BLaER1 treated with 17β-estradiol and CSF1 and Interleukin-3, amounts not matched to agents 10 nM and 100 nM (cell line): ENCODE data around the gene MIPOL1.

ENCODE experiments used
- H3K27ac ChIP-seq, 11 experiments: shearing (Covaris generic); formaldehyde crosslinking; 2 replicates each; pipeline ENCODE4 v1.8.1; 2022
- H3K27me3 ChIP-seq, 11 experiments: shearing (Covaris generic); formaldehyde crosslinking; 2 replicates each; pipeline ENCODE4 v1.8.1; 2022
- H3K36me3 ChIP-seq, 11 experiments: shearing (Covaris generic); formaldehyde crosslinking; 2 replicates each; pipeline ENCODE4 v1.8.1; 2022
- H3K4me1 ChIP-seq, 10 experiments: shearing (Covaris generic); formaldehyde crosslinking; 2 replicates each; pipeline ENCODE4 v1.8.1; 2022
- H3K4me2 ChIP-seq, 11 experiments: shearing (Covaris generic); formaldehyde crosslinking; 2 replicates each; pipeline ENCODE4 v1.8.1; 2022
- H3K4me3 ChIP-seq, 10 experiments: shearing (Covaris generic); formaldehyde crosslinking; 2 replicates each; pipeline ENCODE4 v1.8.1; 2022
- H3K9ac ChIP-seq, 11 experiments: shearing (Covaris generic); formaldehyde crosslinking; 2 replicates each; pipeline ENCODE4 v1.8.1; 2022
- H3K9me3 ChIP-seq, 11 experiments: shearing (Covaris generic); formaldehyde crosslinking; replicated peaks in 1 of 11; 2 replicates each; pipeline ENCODE4 v1.8.1; 2022
- H4K20me1 ChIP-seq, 11 experiments: shearing (Covaris generic); formaldehyde crosslinking; 2 replicates each; pipeline ENCODE4 v1.8.1; 2022
- Cebpa-rat ChIP-seq, 11 experiments: shearing (Covaris generic); IDR thresholded peaks; 2 replicates each; pipeline ENCODE4 v1.8.1; 2022

MIPOL1 gene

GRCh38 chr14:37263656-37264236 lies 66.0 kb downstream of the MIPOL1 start:
- TF ChIP-seq Cebpa-rat (IDR thresholded peaks at IDR 0.05): no peak
- no peaks in the 10 kb centered on the region for H3K27me3 ChIP-seq
- no peak overlapping the region for H3K9ac ChIP-seq
- H3K27ac ChIP-seq: no peak overlapping the region
- H3K9me3 ChIP-seq: no peaks in the 10 kb centered on the region
- H3K36me3 ChIP-seq: no peaks in the 10 kb centered on the region
- no peak overlapping the region for H3K4me3 ChIP-seq
- peaks cover 0 to 5% (median 0%) of the 10 kb centered on the region in 10 experiments; a peak in 3 of 20 replicates for H3K4me1 ChIP-seq
- no peaks in the 10 kb centered on the region for H4K20me1 ChIP-seq
- H3K4me2 ChIP-seq: no peak overlapping the region

- Histone ChIP-seq H3K9me3 (no peaks in the 10 kb centered on the region), H3K4me2 (no peak overlapping the region), H3K4me3 (no peak overlapping the region), H3K9ac (no peak overlapping the region), H3K27ac (no peak overlapping the region), H4K20me1 (no peaks in the 10 kb centered on the region), H3K4me1 (no peaks in the 10 kb centered on the region), H3K27me3 (no peaks in the 10 kb centered on the region), H3K36me3 (no peaks in the 10 kb centered on the region)
- TF ChIP-seq Cebpa-rat (IDR thresholded peaks at IDR 0.05): no peak
These were observed 71.1 kb downstream of the MIPOL1 start for GRCh38 chr14:37268788-37269187.

GRCh38 chr14:37270629-37271028 lies 72.9 kb downstream of the MIPOL1 start:
- H3K9ac ChIP-seq: no peak overlapping the region
- no peaks in the 10 kb centered on the region for H3K4me1 ChIP-seq
- H3K4me2 ChIP-seq: no peak overlapping the region
- no peaks in the 10 kb centered on the region for H3K36me3 ChIP-seq
- no peak overlapping the region for H3K27ac ChIP-seq
- H4K20me1 ChIP-seq: no peaks in the 10 kb centered on the region
- no peak for TF ChIP-seq Cebpa-rat (IDR thresholded peaks at IDR 0.05)
- H3K27me3 ChIP-seq: no peaks in the 10 kb centered on the region
- H3K4me3 ChIP-seq: no peak overlapping the region
- H3K9me3 ChIP-seq: no peaks in the 10 kb centered on the region

- H3K9me3 ChIP-seq: no peaks in the 10 kb centered on the region
- TF ChIP-seq Cebpa-rat (IDR thresholded peaks at IDR 0.05): no peak
- H3K9ac ChIP-seq: no peak overlapping the region
- H3K27me3 ChIP-seq: no peaks in the 10 kb centered on the region
- no peaks in the 10 kb centered on the region for H4K20me1 ChIP-seq
- no peak overlapping the region for H3K4me2 ChIP-seq
- no peaks in the 10 kb centered on the region for H3K36me3 ChIP-seq
- H3K4me3 ChIP-seq: no peak overlapping the region
- no peak overlapping the region for H3K27ac ChIP-seq
- H3K4me1 ChIP-seq: no peaks in the 10 kb centered on the region
These were observed 74.8 kb downstream of the MIPOL1 start for GRCh38 chr14:37272569-37272968.

GRCh38 chr14:37274652-37275051 lies 76.9 kb downstream of the MIPOL1 start:
- Histone ChIP-seq H3K36me3 (no peaks in the 10 kb centered on the region), H3K4me2 (no peak overlapping the region), H3K27me3 (no peaks in the 10 kb centered on the region), H3K27ac (no peak overlapping the region), H3K9me3 (no peaks in the 10 kb centered on the region), H4K20me1 (no peaks in the 10 kb centered on the region), H3K9ac (no peak overlapping the region), H3K4me3 (no peak overlapping the region), H3K4me1 (no peaks in the 10 kb centered on the region)
- no peak for TF ChIP-seq Cebpa-rat (IDR thresholded peaks at IDR 0.05)

GRCh38 chr14:37275963-37276362 lies 78.2 kb downstream of the MIPOL1 start:
- H4K20me1 ChIP-seq: no peaks in the 10 kb centered on the region
- H3K36me3 ChIP-seq: no peaks in the 10 kb centered on the region
- no peak overlapping the region for H3K9ac ChIP-seq
- TF ChIP-seq Cebpa-rat (IDR thresholded peaks at IDR 0.05): no peak
- no peaks in the 10 kb centered on the region for H3K27me3 ChIP-seq
- no peak overlapping the region for H3K4me2 ChIP-seq
- H3K4me3 ChIP-seq: no peak overlapping the region
- no peaks in the 10 kb centered on the region for H3K9me3 ChIP-seq
- H3K27ac ChIP-seq: no peak overlapping the region
- no peaks in the 10 kb centered on the region for H3K4me1 ChIP-seq

GRCh38 chr14:37278636-37279538 lies 81.2 kb downstream of the MIPOL1 start:
- H3K36me3 ChIP-seq: no peaks in the 10 kb centered on the region
- no peaks in the 10 kb centered on the region for H3K4me1 ChIP-seq
- no peak overlapping the region for H3K4me2 ChIP-seq
- H3K27me3 ChIP-seq: no peaks in the 10 kb centered on the region
- H3K27ac ChIP-seq: no peak overlapping the region
- no peak overlapping the region for H3K9ac ChIP-seq
- TF ChIP-seq Cebpa-rat (IDR thresholded peaks at IDR 0.05): no peak
- no peaks in the 10 kb centered on the region for H4K20me1 ChIP-seq
- no peak overlapping the region for H3K4me3 ChIP-seq
- no peaks in the 10 kb centered on the region for H3K9me3 ChIP-seq

- H3K4me3 ChIP-seq: no peak overlapping the region
- no peaks in the 10 kb centered on the region for H3K4me1 ChIP-seq
- no peaks in the 10 kb centered on the region for H3K36me3 ChIP-seq
- no peaks in the 10 kb centered on the region for H3K9me3 ChIP-seq
- no peaks in the 10 kb centered on the region for H3K27me3 ChIP-seq
- H3K27ac ChIP-seq: no peak overlapping the region
- H3K4me2 ChIP-seq: no peak overlapping the region
- TF ChIP-seq Cebpa-rat (IDR thresholded peaks at IDR 0.05): no peak
- H4K20me1 ChIP-seq: no peaks in the 10 kb centered on the region
- H3K9ac ChIP-seq: no peak overlapping the region
These were observed 82.1 kb downstream of the MIPOL1 start for GRCh38 chr14:37279818-37280217.

GRCh38 chr14:37284760-37285159 lies 87.0 kb downstream of the MIPOL1 start:
- H3K36me3 ChIP-seq: no peaks in the 10 kb centered on the region
- no peaks in the 10 kb centered on the region for H3K27me3 ChIP-seq
- H4K20me1 ChIP-seq: no peaks in the 10 kb centered on the region
- no peaks in the 10 kb centered on the region for H3K9me3 ChIP-seq
- no peak overlapping the region for H3K4me2 ChIP-seq
- H3K9ac ChIP-seq: no peak overlapping the region
- no peak overlapping the region for H3K4me3 ChIP-seq
- H3K27ac ChIP-seq: no peak overlapping the region
- no peaks in the 10 kb centered on the region for H3K4me1 ChIP-seq
- TF ChIP-seq Cebpa-rat (IDR thresholded peaks at IDR 0.05): no peak

GRCh38 chr14:37285220-37285619 lies 87.5 kb downstream of the MIPOL1 start:
- H4K20me1 ChIP-seq: no peaks in the 10 kb centered on the region
- no peak overlapping the region for H3K27ac ChIP-seq
- H3K27me3 ChIP-seq: no peaks in the 10 kb centered on the region
- no peak for TF ChIP-seq Cebpa-rat (IDR thresholded peaks at IDR 0.05)
- no peak overlapping the region for H3K4me2 ChIP-seq
- H3K4me3 ChIP-seq: no peak overlapping the region
- H3K36me3 ChIP-seq: no peaks in the 10 kb centered on the region
- H3K9ac ChIP-seq: no peak overlapping the region
- H3K4me1 ChIP-seq: no peaks in the 10 kb centered on the region
- H3K9me3 ChIP-seq: no peaks in the 10 kb centered on the region
